K562 (cell line): Measurements from ENCODE around the gene ENTR1. TPM values are rescaled to one million over a fixed set of nuclear protein-coding genes. Genes with fewer than 3 reads are reported as not detected.

Experiments
- ATAC-seq: fragments of 200-7000 bp; cut with Tn5 transposase; 3 replicates; pipeline ENCODE4 v1.9.1; 2020; ENCODE audit warnings: moderate library complexity
- BruUV-seq: library from RNA; stranded (reverse); fragments of 400-500 nt; replicated peaks from 2 replicates; lab custom pipeline; 2021; lab: Mats Ljungman, UMichigan
- CTCF ChIA-PET: fragments of 300-600 bp; formaldehyde crosslinking; extraction: SDS; loops from one replicate; lab custom pipeline; 2021; ENCODE audit warnings: low intra/inter-chr PET ratio; lab: Yijun Ruan, JAX
- POLR2A ChIA-PET: fragments of 300-600, 350-650 bp; sonication (Branson Sonifier 250); formaldehyde crosslinking; extraction: SDS; loops from one replicate; lab custom pipeline; 2021; ENCODE audit warnings: antibody characterized with exemption, inconsistent platforms; lab: Yijun Ruan, JAX
- DNase-seq, 4 experiments: peaks; one replicate each; pipeline versions ENCODE4 v3.0.0 to v3.0.0-alpha.2; 2011 to 2018; ENCODE audit warnings: low spot score in 3 of 4, mixed read lengths in 3 of 4; ENCODE audit errors: extremely low read depth in 1 of 4
- FAIRE-seq: peaks from 2 replicates; lab custom pipeline; 2011; peaks lifted over from hg19 to GRCh38; lab: Jason Lieb, UNC
- H2AFZ ChIP-seq: 2 replicates; pipeline ENCODE4 v1.6.0; 2011; ENCODE audit warnings: low read depth, low read length, control low read depth, inconsistent platforms
- H3K27ac ChIP-seq: fragments of 200-600 bp; 3 replicates; pipeline ENCODE4 v1.8.0; 2011; ENCODE audit warnings: low read depth, mild to moderate bottlenecking, control low read depth, inconsistent platforms, low read length, moderate library complexity, mixed read lengths; ENCODE audit errors: extremely low read depth
- H3K27me3 ChIP-seq, 2 experiments: fragments of 300-600 bp in 1 of 2; 2 replicates in 1 of 2; 3 replicates in 1 of 2; pipeline versions ENCODE4 v1.6.0 to v1.8.0; 2011; ENCODE audit warnings: inconsistent platforms in 2 of 2, low read length in 2 of 2, mild to moderate bottlenecking in 1 of 2, mixed read lengths in 1 of 2, moderate library complexity in 1 of 2; ENCODE audit not compliant: control insufficient read depth in 2 of 2, insufficient read depth in 2 of 2
- H3K36me3 ChIP-seq: fragments of 300-600 bp; 3 replicates; pipeline ENCODE4 v1.8.0; 2011; ENCODE audit warnings: mild to moderate bottlenecking, low read length, inconsistent platforms; ENCODE audit not compliant: control insufficient read depth, insufficient read depth
- H3K4me1 ChIP-seq, 2 experiments: fragments of 200-600 bp in 1 of 2; replicated peaks in 1 of 2; 2 replicates in 1 of 2; 3 replicates in 1 of 2; pipeline versions ENCODE4 v1.5.1 to v1.8.0; 2011; ENCODE audit warnings: inconsistent platforms in 2 of 2, low read length in 2 of 2, mild to moderate bottlenecking in 1 of 2, mixed read lengths in 1 of 2, moderate library complexity in 1 of 2; ENCODE audit not compliant: control insufficient read depth in 2 of 2, insufficient read depth in 2 of 2
- H3K4me2 ChIP-seq: 2 replicates; pipeline ENCODE4 v1.6.1; 2011; ENCODE audit warnings: low read length, control low read depth, inconsistent platforms, mixed read lengths; ENCODE audit not compliant: insufficient read depth
- H3K4me3 ChIP-seq: fragments of 200-600 bp; sonication (generic), shearing (Covaris generic); 2 replicates; pipeline ENCODE4 v1.5.1; 2016; ENCODE audit warnings: control low read depth, inconsistent platforms
- H3K79me2 ChIP-seq: fragments of 200-600 bp; 3 replicates; pipeline ENCODE4 v1.8.0; 2011; ENCODE audit warnings: low read length, inconsistent platforms; ENCODE audit not compliant: control insufficient read depth, insufficient read depth
- H3K9ac ChIP-seq, 2 experiments: 2 replicates each; pipeline versions ENCODE4 v1.6.0 to v1.6.1; 2011; ENCODE audit warnings: low read depth in 2 of 2, low read length in 2 of 2, control low read depth in 1 of 2, inconsistent platforms in 1 of 2, mild to moderate bottlenecking in 1 of 2, mixed read lengths in 1 of 2; ENCODE audit not compliant: insufficient read depth in 1 of 2
- H3K9me1 ChIP-seq: one replicate; pipeline ENCODE4 v1.6.0; 2011; ENCODE audit warnings: inconsistent platforms, mild to moderate bottlenecking, low read length, moderate library complexity; ENCODE audit not compliant: control insufficient read depth, insufficient read depth
- H3K9me3 ChIP-seq: replicated peaks from 2 replicates; pipeline ENCODE4 v1.5.1; 2011; ENCODE audit warnings: low read depth, low read length, inconsistent platforms; ENCODE audit not compliant: control insufficient read depth, insufficient read depth
- H4K20me1 ChIP-seq: replicated peaks from 2 replicates; pipeline ENCODE4 v1.6.1; 2011; ENCODE audit warnings: low read length, inconsistent platforms, mixed read lengths; ENCODE audit not compliant: control insufficient read depth, insufficient read depth
- ARID3A ChIP-seq: IDR thresholded peaks from 2 replicates; pipeline ENCODE4 v1.6.1; 2012; ENCODE audit warnings: low read depth, low read length, improper control_type of control experiment, borderline replicate concordance
- HNRNPLL ChIP-seq: fragments of 200-400 bp; formaldehyde crosslinking; IDR thresholded peaks from 2 replicates; pipeline ENCODE4 v1.6.1; 2017; ENCODE audit warnings: low read length, low read depth, mild to moderate bottlenecking; ENCODE audit not compliant: poor library complexity, severe bottlenecking
- MCM2 ChIP-seq: fragments of 450-650 bp; IDR thresholded peaks from 2 replicates; pipeline ENCODE4 v1.6.1; 2017; ENCODE audit warnings: low read depth, mild to moderate bottlenecking
- NFIX ChIP-seq: fragments of 250-450 bp; sonication (Bioruptor Pico); IDR thresholded peaks from 2 replicates; pipeline ENCODE4 v1.4.0; 2020; ENCODE audit warnings: low read depth, mild to moderate bottlenecking, moderate library complexity
- SMAD3 ChIP-seq: fragments of 450-650 bp; formaldehyde crosslinking; conservative IDR thresholded peaks from 2 replicates; pipeline ENCODE4 v1.4.0; 2020; ENCODE audit warnings: mild to moderate bottlenecking
- STAG1 ChIP-seq: sonication (generic); formaldehyde crosslinking; IDR thresholded peaks from 2 replicates; pipeline ENCODE4 v1.5.0; 2020; ENCODE audit warnings: missing genetic modification reagents, borderline replicate concordance
- TAF7 ChIP-seq: fragments of 450-650 bp; IDR thresholded peaks from 2 replicates; pipeline ENCODE4 v1.6.1; 2016; ENCODE audit warnings: missing genetic modification characterization, missing compliant biosample characterization
- ZNF583 ChIP-seq: fragments of 250-450 bp; sonication (Bioruptor Pico); IDR thresholded peaks from 2 replicates; pipeline ENCODE4 v1.4.0; 2020
- ZNF707 ChIP-seq: fragments of 250-450 bp; sonication (Bioruptor Pico); conservative IDR thresholded peaks from 2 replicates; pipeline ENCODE4 v1.8.0; 2022; ENCODE audit warnings: inconsistent platforms, mild to moderate bottlenecking, moderate library complexity
- WGBS: fragments of 100-300 bp; shearing (Covaris generic); methylation state at CpG from one replicate; pipeline ENCODE4 v1.1.6; 2016; ENCODE audit warnings: low coverage, mixed read lengths; ENCODE audit not compliant: insufficient coverage; ENCODE audit errors: missing lambda C conversion rate; 5-methylcytosine and 5-hydroxymethylcytosine counted together
- in situ Hi-C: fragments of 300-500 bp; cut with MboI; formaldehyde crosslinking; loops from 4 replicates; pipeline ENCODE4 v1.15.0; 2018; ENCODE audit warnings: inconsistent platforms, mixed read lengths
- intact Hi-C: fragments of 100-400 bp; cut with micrococcal nuclease; formaldehyde crosslinking; loops from 2 replicates; pipeline ENCODE4 v1.14.2; 2022
- polyA plus RNA-seq, 8 experiments: library from polyadenylated mRNA; depleted of rRNA in 4 of 8; stranded (reverse) in 5 of 8; unstranded in 3 of 8; fragments of >200 nt; fragmentation: Nextera tagmentation in 2 of 8; fragmentation: Illumina TruSeq in 1 of 8; extraction: Ambion mirVana in 2 of 8; extraction: Trizol in 1 of 8; gene quantifications; 2 replicates each; pipeline versions ENCODE4 v1.2.1 to v1.2.3, GENCODE V29; 2011 to 2014; ENCODE audit warnings: inconsistent platforms in 1 of 8, missing spikeins in 1 of 8
- total RNA-seq, 7 experiments: library from RNA; depleted of rRNA in 6 of 7; stranded (reverse); fragments of >200 nt in 6 of 7; fragmentation: Illumina TruSeq in 2 of 7; extraction: Trizol in 2 of 7; gene quantifications; 2 replicates each; pipeline versions ENCODE4 v1.2.1 to v1.2.3, GENCODE V29; 2011 to 2021; ENCODE audit warnings: low replicate concordance in 1 of 7

ENTR1 gene
- total and polyA plus RNA-seq, 9 of the 15 experiments (the other 6 are each of a cell fraction or from before 2014, with no cell fraction given): 6.7 to 106 (median 72.6) TPM

GRCh38 chr9:136381311-136381710 is 29.1 kb downstream of the ENTR1 start:
- no peak for ATAC-seq
- ChIA-PET POLR2A (interaction anchor here (0.5 to 1.3 kb wide), 2 partner anchors 9 to 19 kb away, joined by 3 to 4 read pairs; no protein-coding TSS in a partner anchor), CTCF (no interaction called here)
- intact Hi-C loops (no loop called here), in situ Hi-C loops (no loop called here)
- H3K4me3 ChIP-seq: no peak overlapping the region
- FAIRE-seq: no peak
- no peak for DNase-seq
- H3K4me1 ChIP-seq: peaks cover 0 to 35% of the 10 kb centered on the region in 2 experiments; a peak in 1 of 5 replicates
- no peaks in the 10 kb centered on the region for H4K20me1 ChIP-seq
- peaks cover 97% of the 10 kb centered on the region; the same call in 2 of the 3 replicates for H3K36me3 ChIP-seq
- no peak overlapping the region for H2AFZ ChIP-seq
- 92% methylated on average over 5 of the region's 9 CpGs for WGBS
- no peak overlapping the region for H3K27ac ChIP-seq
- H3K9me3 ChIP-seq: no peaks in the 10 kb centered on the region
- H3K27me3 ChIP-seq: no peaks in the 10 kb centered on the region
- no peaks in the 10 kb centered on the region for H3K79me2 ChIP-seq
- no peak overlapping the region for H3K4me2 ChIP-seq
- no peak overlapping the region for H3K9ac ChIP-seq
- BruUV-seq: no TSS peak
- TF ChIP-seq NFIX: no peak
- TF ChIP-seq ZNF583 (CRISPR knock-in tag): no peak
- TF ChIP-seq TAF7: no peak
- TF ChIP-seq SMAD3 (CRISPR knock-in tag): no peak
- no peak for TF ChIP-seq MCM2
- TF ChIP-seq STAG1 (CRISPR knock-in tag): no peak
- no peak for TF ChIP-seq ARID3A
- TF ChIP-seq HNRNPLL: no peak
- no peak for TF ChIP-seq ZNF707 (CRISPR knock-in tag)
- no peaks in the 10 kb centered on the region for H3K9me1 ChIP-seq
